K562 (cell line): Measurements from ENCODE around the gene RGS7. TPM values are rescaled to one million over a fixed set of nuclear protein-coding genes. Genes with fewer than 3 reads are reported as not detected.

Experiments
- ATAC-seq: fragments of 200-7000 bp; cut with Tn5 transposase; 3 replicates; pipeline ENCODE4 v1.9.1; 2020; ENCODE audit warnings: moderate library complexity
- BruUV-seq: library from RNA; stranded (reverse); fragments of 400-500 nt; replicated peaks from 2 replicates; lab custom pipeline; 2021; lab: Mats Ljungman, UMichigan
- CTCF ChIA-PET: fragments of 300-600 bp; formaldehyde crosslinking; extraction: SDS; loops from one replicate; lab custom pipeline; 2021; ENCODE audit warnings: low intra/inter-chr PET ratio; lab: Yijun Ruan, JAX
- POLR2A ChIA-PET: fragments of 300-600, 350-650 bp; sonication (Branson Sonifier 250); formaldehyde crosslinking; extraction: SDS; loops from one replicate; lab custom pipeline; 2021; ENCODE audit warnings: antibody characterized with exemption, inconsistent platforms; lab: Yijun Ruan, JAX
- DNase-seq, 4 experiments: peaks; one replicate each; pipeline versions ENCODE4 v3.0.0 to v3.0.0-alpha.2; 2011 to 2018; ENCODE audit warnings: low spot score in 3 of 4, mixed read lengths in 3 of 4; ENCODE audit errors: extremely low read depth in 1 of 4
- FAIRE-seq: peaks from 2 replicates; lab custom pipeline; 2011; peaks lifted over from hg19 to GRCh38; lab: Jason Lieb, UNC
- H2AFZ ChIP-seq: 2 replicates; pipeline ENCODE4 v1.6.0; 2011; ENCODE audit warnings: low read depth, low read length, control low read depth, inconsistent platforms
- H3K27ac ChIP-seq: fragments of 200-600 bp; 3 replicates; pipeline ENCODE4 v1.8.0; 2011; ENCODE audit warnings: low read depth, mild to moderate bottlenecking, control low read depth, inconsistent platforms, low read length, moderate library complexity, mixed read lengths; ENCODE audit errors: extremely low read depth
- H3K27me3 ChIP-seq, 2 experiments: fragments of 300-600 bp in 1 of 2; 2 replicates in 1 of 2; 3 replicates in 1 of 2; pipeline versions ENCODE4 v1.6.0 to v1.8.0; 2011; ENCODE audit warnings: inconsistent platforms in 2 of 2, low read length in 2 of 2, mild to moderate bottlenecking in 1 of 2, mixed read lengths in 1 of 2, moderate library complexity in 1 of 2; ENCODE audit not compliant: control insufficient read depth in 2 of 2, insufficient read depth in 2 of 2
- H3K36me3 ChIP-seq: fragments of 300-600 bp; 3 replicates; pipeline ENCODE4 v1.8.0; 2011; ENCODE audit warnings: mild to moderate bottlenecking, low read length, inconsistent platforms; ENCODE audit not compliant: control insufficient read depth, insufficient read depth
- H3K4me1 ChIP-seq, 2 experiments: fragments of 200-600 bp in 1 of 2; replicated peaks in 1 of 2; 2 replicates in 1 of 2; 3 replicates in 1 of 2; pipeline versions ENCODE4 v1.5.1 to v1.8.0; 2011; ENCODE audit warnings: inconsistent platforms in 2 of 2, low read length in 2 of 2, mild to moderate bottlenecking in 1 of 2, mixed read lengths in 1 of 2, moderate library complexity in 1 of 2; ENCODE audit not compliant: control insufficient read depth in 2 of 2, insufficient read depth in 2 of 2
- H3K4me2 ChIP-seq: 2 replicates; pipeline ENCODE4 v1.6.1; 2011; ENCODE audit warnings: low read length, control low read depth, inconsistent platforms, mixed read lengths; ENCODE audit not compliant: insufficient read depth
- H3K4me3 ChIP-seq: fragments of 200-600 bp; sonication (generic), shearing (Covaris generic); 2 replicates; pipeline ENCODE4 v1.5.1; 2016; ENCODE audit warnings: control low read depth, inconsistent platforms
- H3K79me2 ChIP-seq: fragments of 200-600 bp; 3 replicates; pipeline ENCODE4 v1.8.0; 2011; ENCODE audit warnings: low read length, inconsistent platforms; ENCODE audit not compliant: control insufficient read depth, insufficient read depth
- H3K9ac ChIP-seq, 2 experiments: 2 replicates each; pipeline versions ENCODE4 v1.6.0 to v1.6.1; 2011; ENCODE audit warnings: low read depth in 2 of 2, low read length in 2 of 2, control low read depth in 1 of 2, inconsistent platforms in 1 of 2, mild to moderate bottlenecking in 1 of 2, mixed read lengths in 1 of 2; ENCODE audit not compliant: insufficient read depth in 1 of 2
- H3K9me1 ChIP-seq: one replicate; pipeline ENCODE4 v1.6.0; 2011; ENCODE audit warnings: inconsistent platforms, mild to moderate bottlenecking, low read length, moderate library complexity; ENCODE audit not compliant: control insufficient read depth, insufficient read depth
- H3K9me3 ChIP-seq: replicated peaks from 2 replicates; pipeline ENCODE4 v1.5.1; 2011; ENCODE audit warnings: low read depth, low read length, inconsistent platforms; ENCODE audit not compliant: control insufficient read depth, insufficient read depth
- H4K20me1 ChIP-seq: replicated peaks from 2 replicates; pipeline ENCODE4 v1.6.1; 2011; ENCODE audit warnings: low read length, inconsistent platforms, mixed read lengths; ENCODE audit not compliant: control insufficient read depth, insufficient read depth
- ARID1B ChIP-seq: fragments of 450-650 bp; IDR thresholded peaks from 2 replicates; pipeline ENCODE4 v1.6.1; 2016; ENCODE audit warnings: antibody characterized with exemption, mild to moderate bottlenecking, inconsistent platforms
- MAFF ChIP-seq: IDR thresholded peaks from 2 replicates; pipeline ENCODE4 v1.6.1; 2012; ENCODE audit warnings: low read length, improper control_type of control experiment
- RB1 ChIP-seq: fragments of 450-650 bp; IDR thresholded peaks from 2 replicates; pipeline ENCODE4 v1.6.1; 2017; ENCODE audit warnings: low read depth, mild to moderate bottlenecking
- TFE3 ChIP-seq: fragments of 450-650 bp; formaldehyde crosslinking; IDR thresholded peaks from 2 replicates; pipeline ENCODE4 v1.4.0; 2020; ENCODE audit warnings: mild to moderate bottlenecking, mixed read lengths
- ZNF175 ChIP-seq: fragments of 200-800 bp; sonication (Bioruptor generic); IDR thresholded peaks from 2 replicates; pipeline ENCODE4 v1.6.1; 2016; ENCODE audit warnings: low read depth, mild to moderate bottlenecking, missing genetic modification characterization, missing compliant biosample characterization
- WGBS: fragments of 100-300 bp; shearing (Covaris generic); methylation state at CpG from one replicate; pipeline ENCODE4 v1.1.6; 2016; ENCODE audit warnings: low coverage, mixed read lengths; ENCODE audit not compliant: insufficient coverage; ENCODE audit errors: missing lambda C conversion rate; 5-methylcytosine and 5-hydroxymethylcytosine counted together
- in situ Hi-C: fragments of 300-500 bp; cut with MboI; formaldehyde crosslinking; loops from 4 replicates; pipeline ENCODE4 v1.15.0; 2018; ENCODE audit warnings: inconsistent platforms, mixed read lengths
- intact Hi-C: fragments of 100-400 bp; cut with micrococcal nuclease; formaldehyde crosslinking; loops from 2 replicates; pipeline ENCODE4 v1.14.2; 2022
- polyA plus RNA-seq, 8 experiments: library from polyadenylated mRNA; depleted of rRNA in 4 of 8; stranded (reverse) in 5 of 8; unstranded in 3 of 8; fragments of >200 nt; fragmentation: Nextera tagmentation in 2 of 8; fragmentation: Illumina TruSeq in 1 of 8; extraction: Ambion mirVana in 2 of 8; extraction: Trizol in 1 of 8; gene quantifications; 2 replicates each; pipeline versions ENCODE4 v1.2.1 to v1.2.3, GENCODE V29; 2011 to 2014; ENCODE audit warnings: inconsistent platforms in 1 of 8, missing spikeins in 1 of 8
- total RNA-seq, 7 experiments: library from RNA; depleted of rRNA in 6 of 7; stranded (reverse); fragments of >200 nt in 6 of 7; fragmentation: Illumina TruSeq in 2 of 7; extraction: Trizol in 2 of 7; gene quantifications; 2 replicates each; pipeline versions ENCODE4 v1.2.1 to v1.2.3, GENCODE V29; 2011 to 2021; ENCODE audit warnings: low replicate concordance in 1 of 7
- TF ChIP-seq, protein P1 (sequence below): fragments of 200-400 bp; formaldehyde crosslinking; IDR thresholded peaks from 2 replicates; pipeline ENCODE4 v1.6.1; 2017; ENCODE audit warnings: mild to moderate bottlenecking, low read depth, low read length, moderate library complexity
- TF ChIP-seq, protein P2 (sequence below): fragments of 450-650 bp; formaldehyde crosslinking; IDR thresholded peaks from 2 replicates; pipeline ENCODE4 v1.4.0; 2022; ENCODE audit warnings: mild to moderate bottlenecking, moderate library complexity

The RGS7 gene
- total and polyA plus RNA-seq, 9 of the 15 experiments (the other 6 are each of a cell fraction or from before 2014, with no cell fraction given) = not detected

DNA sequence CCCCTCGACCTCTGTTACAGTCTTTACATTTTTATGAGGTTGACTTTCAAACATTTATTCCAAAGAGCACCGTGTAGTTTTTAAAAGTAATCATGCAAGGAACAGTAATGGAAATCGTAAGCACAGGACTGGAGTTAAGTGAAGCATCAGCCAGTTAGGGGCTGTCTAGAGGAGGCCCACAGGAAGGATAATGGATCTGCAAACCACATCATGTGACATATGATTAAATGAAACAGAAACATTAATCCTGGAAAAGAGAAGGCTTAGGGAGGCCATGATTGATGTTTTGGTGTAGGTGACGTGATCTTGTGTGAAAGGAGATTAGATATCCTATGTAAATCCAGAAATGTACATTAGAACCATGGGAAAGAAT, 25.0 kb downstream of the RGS7 start:
- no peak for FAIRE-seq
- intact Hi-C loops (no loop called here), in situ Hi-C loops (no loop called here)
- no peak for DNase-seq
- Histone ChIP-seq H3K4me2 (no peak overlapping the region), H3K27me3 (no peaks in the 10 kb centered on the region), H3K9ac (no peak overlapping the region), H3K36me3 (no peaks in the 10 kb centered on the region), H4K20me1 (no peaks in the 10 kb centered on the region), H3K9me1 (no peaks in the 10 kb centered on the region), H3K79me2 (no peaks in the 10 kb centered on the region), H3K27ac (no peak overlapping the region), H3K4me1 (no peaks in the 10 kb centered on the region), H3K9me3 (peaks cover 3% of the 10 kb centered on the region; the same call in 1 of the 2 replicates), H3K4me3 (no peak overlapping the region), H2AFZ (no peak overlapping the region)
- POLR2A ChIA-PET = no interaction called here
- TF ChIP-seq RB1 = no peak
- 0 out of 2 replicates have a peak, but pooled peaks have one; percentile 5 for TF ChIP-seq TFE3 (CRISPR knock-in tag)
- ATAC-seq = no peak
- CTCF ChIA-PET = no interaction called here
- 0% methylated on average over 4 of the region's 4 CpGs for WGBS
- BruUV-seq = no TSS peak

- no peaks in the 10 kb centered on the region for H3K9me1 ChIP-seq
- no peak for DNase-seq
- peaks cover 3% of the 10 kb centered on the region; the same call in 1 of the 2 replicates for H3K9me3 ChIP-seq
- TF ChIP-seq, protein P1, sequence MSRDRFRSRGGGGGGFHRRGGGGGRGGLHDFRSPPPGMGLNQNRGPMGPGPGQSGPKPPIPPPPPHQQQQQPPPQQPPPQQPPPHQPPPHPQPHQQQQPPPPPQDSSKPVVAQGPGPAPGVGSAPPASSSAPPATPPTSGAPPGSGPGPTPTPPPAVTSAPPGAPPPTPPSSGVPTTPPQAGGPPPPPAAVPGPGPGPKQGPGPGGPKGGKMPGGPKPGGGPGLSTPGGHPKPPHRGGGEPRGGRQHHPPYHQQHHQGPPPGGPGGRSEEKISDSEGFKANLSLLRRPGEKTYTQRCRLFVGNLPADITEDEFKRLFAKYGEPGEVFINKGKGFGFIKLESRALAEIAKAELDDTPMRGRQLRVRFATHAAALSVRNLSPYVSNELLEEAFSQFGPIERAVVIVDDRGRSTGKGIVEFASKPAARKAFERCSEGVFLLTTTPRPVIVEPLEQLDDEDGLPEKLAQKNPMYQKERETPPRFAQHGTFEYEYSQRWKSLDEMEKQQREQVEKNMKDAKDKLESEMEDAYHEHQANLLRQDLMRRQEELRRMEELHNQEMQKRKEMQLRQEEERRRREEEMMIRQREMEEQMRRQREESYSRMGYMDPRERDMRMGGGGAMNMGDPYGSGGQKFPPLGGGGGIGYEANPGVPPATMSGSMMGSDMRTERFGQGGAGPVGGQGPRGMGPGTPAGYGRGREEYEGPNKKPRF = no peak
- TF ChIP-seq ARID1B = no peak
- no peak for TF ChIP-seq MAFF
- TF ChIP-seq, protein P2, sequence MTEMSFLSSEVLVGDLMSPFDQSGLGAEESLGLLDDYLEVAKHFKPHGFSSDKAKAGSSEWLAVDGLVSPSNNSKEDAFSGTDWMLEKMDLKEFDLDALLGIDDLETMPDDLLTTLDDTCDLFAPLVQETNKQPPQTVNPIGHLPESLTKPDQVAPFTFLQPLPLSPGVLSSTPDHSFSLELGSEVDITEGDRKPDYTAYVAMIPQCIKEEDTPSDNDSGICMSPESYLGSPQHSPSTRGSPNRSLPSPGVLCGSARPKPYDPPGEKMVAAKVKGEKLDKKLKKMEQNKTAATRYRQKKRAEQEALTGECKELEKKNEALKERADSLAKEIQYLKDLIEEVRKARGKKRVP (CRISPR knock-in tag) = no peak
- TF ChIP-seq ZNF175 = no peak
- no peak overlapping the region for H3K27ac ChIP-seq
- POLR2A ChIA-PET = no interaction called here
- FAIRE-seq = no peak
- no TSS peak for BruUV-seq
- no peak overlapping the region for H3K4me3 ChIP-seq
- intact Hi-C loops = no loop called here
- no peak overlapping the region for H3K4me2 ChIP-seq
- in situ Hi-C loops = no loop called here
- no peak overlapping the region for H2AFZ ChIP-seq
- H3K36me3 ChIP-seq = no peaks in the 10 kb centered on the region
- H3K79me2 ChIP-seq = no peaks in the 10 kb centered on the region
- ATAC-seq = no peak
- H3K9ac ChIP-seq = no peak overlapping the region
- H3K27me3 ChIP-seq = no peaks in the 10 kb centered on the region
- no peaks in the 10 kb centered on the region for H4K20me1 ChIP-seq
- H3K4me1 ChIP-seq = no peaks in the 10 kb centered on the region
- CTCF ChIA-PET = no interaction called here
- 0% methylated on average over 3 of the region's 3 CpGs for WGBS
These were observed 25.5 kb downstream of the RGS7 start for GRCh38 chr1:241331328-241332036.
